Lung (tissue), 12 donors: ENCODE data around the gene UBE2K. TPM values are rescaled to one million over a fixed set of nuclear protein-coding genes. Genes with fewer than 3 reads are reported as not detected.
A peak's percentile ranks its signal among the peaks of the same experiment; 100 is the strongest.

Experiments used
- ATAC-seq: fragments of 200-7000 bp; cut with Tn5 transposase; one replicate; pipeline ENCODE4 v1.9.1; 2020; ENCODE audit warnings: moderate number of reproducible peaks; ENCODE audit not compliant: insufficient read depth, low FRiP score
- DNase-seq, 3 donors: peaks; one replicate each; pipeline ENCODE4 v3.0.0-alpha.2; 2013 to 2017
- H3K27ac ChIP-seq, 2 donors: one replicate each; pipeline ENCODE4 v1.5.1; 2013; ENCODE audit warnings: mild to moderate bottlenecking in 2 of 2, moderate library complexity in 2 of 2, control low read depth in 1 of 2, inconsistent platforms in 1 of 2, low read depth in 1 of 2, low read length in 1 of 2
- H3K27me3 ChIP-seq, 3 donors: one replicate each; pipeline ENCODE4 v1.5.1; 2013; ENCODE audit warnings: low read length in 2 of 3; ENCODE audit not compliant: control insufficient read depth in 3 of 3, insufficient read depth in 3 of 3
- H3K36me3 ChIP-seq, 4 donors: one replicate each; pipeline ENCODE4 v1.5.1; 2013; ENCODE audit warnings: low read length in 4 of 4, mild to moderate bottlenecking in 1 of 4, moderate library complexity in 1 of 4; ENCODE audit not compliant: control insufficient read depth in 4 of 4, insufficient read depth in 4 of 4
- H3K4me1 ChIP-seq, 5 donors: one replicate each; pipeline ENCODE4 v1.5.1; 2013; ENCODE audit warnings: low read length in 5 of 5, mild to moderate bottlenecking in 2 of 5, moderate library complexity in 1 of 5; ENCODE audit not compliant: control insufficient read depth in 5 of 5, insufficient read depth in 5 of 5
- H3K4me3 ChIP-seq: one replicate; pipeline ENCODE4 v1.5.1; 2013; ENCODE audit warnings: mild to moderate bottlenecking, control low read depth, moderate library complexity
- H3K9ac ChIP-seq, 2 donors: one replicate each; pipeline ENCODE4 v1.5.1; 2013; ENCODE audit warnings: low read length in 2 of 2, control low read depth in 1 of 2; ENCODE audit not compliant: insufficient read depth in 1 of 2
- H3K9me3 ChIP-seq, 4 donors: one replicate each; pipeline ENCODE4 v1.5.1; 2013; ENCODE audit warnings: low read length in 3 of 4, mild to moderate bottlenecking in 1 of 4, moderate library complexity in 1 of 4; ENCODE audit not compliant: control insufficient read depth in 4 of 4, insufficient read depth in 3 of 4
- WGBS, 2 donors: extraction: QIAGEN DNeasy Blood & Tissue Kit; methylation state at CpG; one replicate each; pipeline ENCODE4 v1.1.7; 2013; 5-methylcytosine and 5-hydroxymethylcytosine counted together
- polyA plus RNA-seq, 2 donors: library from polyadenylated mRNA; stranded (reverse); fragments of 200-250 nt; gene quantifications; one replicate each; pipeline ENCODE4 v1.2.1, GENCODE V29; 2013
- total RNA-seq, 2 donors: library from RNA; depleted of rRNA in 1 of 2; stranded (reverse); fragments of >200 nt in 1 of 2; gene quantifications; one replicate each; pipeline ENCODE4 v1.2.1, GENCODE V29; 2014 to 2021
- TF ChIP-seq, protein P1 (sequence below): IDR thresholded peaks from 2 replicates; pipeline ENCODE4 v1.5.1; 2012; ENCODE audit warnings: mild to moderate bottlenecking; ENCODE audit errors: control extremely low read depth, extremely low read depth
- donor health status: control.
- donor health status: control.
- donor health status: Bipolar disorder and iron deficiency.
- donor health status: healthy.
- donor health status: DM: yes; HTN: yes; CAD: no.

UBE2K gene
- total and polyA plus RNA-seq, 4 donors: 32.1 to 54.6 (median 35.0) TPM

DNA sequence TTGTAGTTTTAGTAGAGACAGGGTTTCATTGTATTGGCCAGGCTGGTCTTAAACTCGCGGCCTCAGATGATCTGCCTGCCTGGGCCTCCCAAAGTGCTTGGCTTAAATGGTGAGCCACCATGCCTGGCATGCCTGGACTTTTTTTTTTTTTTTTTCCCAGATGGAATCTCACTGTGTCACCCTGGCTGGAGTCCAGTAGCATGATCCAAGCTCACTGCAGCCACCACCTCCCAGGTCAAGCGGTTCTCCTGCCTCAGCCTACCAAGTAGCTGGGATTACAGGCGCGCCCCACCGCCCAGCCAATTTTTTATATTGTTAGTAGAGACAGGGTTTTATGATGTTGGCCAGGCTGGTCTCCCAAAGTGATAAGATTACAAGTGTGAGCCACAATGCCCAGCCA lies 8.4 kb downstream of the UBE2K start:
- DNase-seq (peak; percentile 43 to 60 (median 57)), ATAC-seq (no peak)
- TF ChIP-seq, protein P1, sequence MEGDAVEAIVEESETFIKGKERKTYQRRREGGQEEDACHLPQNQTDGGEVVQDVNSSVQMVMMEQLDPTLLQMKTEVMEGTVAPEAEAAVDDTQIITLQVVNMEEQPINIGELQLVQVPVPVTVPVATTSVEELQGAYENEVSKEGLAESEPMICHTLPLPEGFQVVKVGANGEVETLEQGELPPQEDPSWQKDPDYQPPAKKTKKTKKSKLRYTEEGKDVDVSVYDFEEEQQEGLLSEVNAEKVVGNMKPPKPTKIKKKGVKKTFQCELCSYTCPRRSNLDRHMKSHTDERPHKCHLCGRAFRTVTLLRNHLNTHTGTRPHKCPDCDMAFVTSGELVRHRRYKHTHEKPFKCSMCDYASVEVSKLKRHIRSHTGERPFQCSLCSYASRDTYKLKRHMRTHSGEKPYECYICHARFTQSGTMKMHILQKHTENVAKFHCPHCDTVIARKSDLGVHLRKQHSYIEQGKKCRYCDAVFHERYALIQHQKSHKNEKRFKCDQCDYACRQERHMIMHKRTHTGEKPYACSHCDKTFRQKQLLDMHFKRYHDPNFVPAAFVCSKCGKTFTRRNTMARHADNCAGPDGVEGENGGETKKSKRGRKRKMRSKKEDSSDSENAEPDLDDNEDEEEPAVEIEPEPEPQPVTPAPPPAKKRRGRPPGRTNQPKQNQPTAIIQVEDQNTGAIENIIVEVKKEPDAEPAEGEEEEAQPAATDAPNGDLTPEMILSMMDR: no peak
- peak overlapping the region in 1 of 2 donors; percentile 84 for H3K27ac ChIP-seq
- H3K27me3 ChIP-seq: no peaks in the 10 kb centered on the region
- peaks cover 0 to 5% (median 1%) of the 10 kb centered on the region in 4 donors for H3K36me3 ChIP-seq
- peaks cover 2 to 7% (median 4%) of the 10 kb centered on the region in 5 donors for H3K4me1 ChIP-seq
- WGBS, 2 donors: 79 to 90% methylated on average over 6 of the region's 6 CpGs
- no peaks in the 10 kb centered on the region for H3K9me3 ChIP-seq
- H3K9ac ChIP-seq: no peak overlapping the region
- no peak overlapping the region for H3K4me3 ChIP-seq

DNA sequence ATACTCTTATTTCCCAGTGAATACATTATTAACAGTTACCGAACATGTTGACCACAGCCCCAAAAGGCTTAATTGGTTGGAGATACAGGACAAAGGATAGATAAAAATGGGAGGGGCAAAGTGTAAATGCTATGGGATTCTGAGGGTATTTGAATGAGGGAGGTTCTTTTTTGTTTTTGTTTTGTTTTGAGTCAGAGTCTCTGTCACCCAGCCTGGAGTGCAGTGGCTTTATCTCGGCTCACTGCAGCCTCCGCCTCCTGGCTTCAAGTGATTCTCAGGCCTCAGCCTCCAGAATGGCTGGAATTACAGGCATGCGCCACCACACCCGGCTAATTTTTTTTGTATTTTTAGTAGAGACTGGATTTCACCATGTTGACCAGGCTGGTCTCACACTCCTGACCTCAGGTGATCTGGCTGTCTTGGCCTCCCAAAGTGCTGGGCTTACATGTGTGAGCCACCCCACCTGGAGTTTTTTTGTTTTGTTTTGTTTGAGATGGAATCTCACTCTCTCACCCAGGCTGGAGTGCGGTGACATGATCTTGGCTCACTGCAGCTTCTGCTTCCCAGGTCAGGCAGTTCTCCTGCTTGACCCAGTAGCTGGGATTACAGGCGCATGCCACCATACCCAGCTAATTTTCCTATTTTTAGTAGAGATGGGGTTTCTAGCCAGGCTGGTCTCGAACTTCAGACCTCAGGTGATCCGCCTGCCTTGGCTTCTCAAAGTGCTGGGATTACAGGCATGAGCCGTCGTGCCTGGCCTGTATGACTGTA lies 9.0 kb downstream of the UBE2K start:
- peaks cover 0 to 5% (median 3%) of the 10 kb centered on the region in 4 donors for H3K36me3 ChIP-seq
- H3K9ac ChIP-seq: no peak overlapping the region
- peaks cover 2 to 7% (median 4%) of the 10 kb centered on the region in 5 donors for H3K4me1 ChIP-seq
- peak overlapping the region; percentile 50 to 84 for H3K27ac ChIP-seq
- TF ChIP-seq, protein P1: no peak
- no peaks in the 10 kb centered on the region for H3K27me3 ChIP-seq
- ATAC-seq (no peak), DNase-seq (no peak)
- H3K9me3 ChIP-seq: no peaks in the 10 kb centered on the region
- WGBS, 2 donors: 85 to 88% methylated on average over 11 of the region's 11 CpGs
- H3K4me3 ChIP-seq: no peak overlapping the region

- peaks cover 2 to 10% (median 4%) of the 10 kb centered on the region in 5 donors for H3K4me1 ChIP-seq
- no peak overlapping the region for H3K27ac ChIP-seq
- H3K9ac ChIP-seq: no peak overlapping the region
- peaks cover 0 to 3% (median 1%) of the 10 kb centered on the region in 4 donors for H3K36me3 ChIP-seq
- no peak overlapping the region for H3K4me3 ChIP-seq
- WGBS, 2 donors: 78 to 81% methylated on average over 3 of the region's 3 CpGs
- TF ChIP-seq, protein P1: no peak
- H3K9me3 ChIP-seq: no peaks in the 10 kb centered on the region
- DNase-seq (no peak), ATAC-seq (no peak)
- no peaks in the 10 kb centered on the region for H3K27me3 ChIP-seq
Observed at GRCh38 chr4:39710098-39710896, 12.4 kb downstream of the UBE2K start.
